ENCODE measurements around the gene NFIB. TPM values are rescaled to one million over a fixed set of nuclear protein-coding genes. Genes with fewer than 3 reads are reported as not detected.

NFIB gene
- total RNA-seq, 4 donors from 2014 or later: 24.0 to 40.9 (median 30.6) TPM

GRCh38 chr9:14164908-14165307 lies 149.0 kb downstream of the NFIB start:
- H3K4me1 ChIP-seq: peaks cover 43 to 59% of the 10 kb centered on the region in 2 donors
- intact Hi-C loops (cut with DNase I; ENCODE audit: low total_unique reads) (no loop called here), in situ Hi-C loops (cut with MboI; ENCODE audit: low sequenced_read_pairs in 4 of 4) (no loop called here)
- H3K27ac ChIP-seq: peak overlapping the region; percentile 10 to 51 (median 30)
- ATAC-seq (no peak), DNase-seq (no peak)
- no peak for TF ChIP-seq POLR2A (IDR thresholded peaks at IDR 0.05)
- TF ChIP-seq, protein P1, sequence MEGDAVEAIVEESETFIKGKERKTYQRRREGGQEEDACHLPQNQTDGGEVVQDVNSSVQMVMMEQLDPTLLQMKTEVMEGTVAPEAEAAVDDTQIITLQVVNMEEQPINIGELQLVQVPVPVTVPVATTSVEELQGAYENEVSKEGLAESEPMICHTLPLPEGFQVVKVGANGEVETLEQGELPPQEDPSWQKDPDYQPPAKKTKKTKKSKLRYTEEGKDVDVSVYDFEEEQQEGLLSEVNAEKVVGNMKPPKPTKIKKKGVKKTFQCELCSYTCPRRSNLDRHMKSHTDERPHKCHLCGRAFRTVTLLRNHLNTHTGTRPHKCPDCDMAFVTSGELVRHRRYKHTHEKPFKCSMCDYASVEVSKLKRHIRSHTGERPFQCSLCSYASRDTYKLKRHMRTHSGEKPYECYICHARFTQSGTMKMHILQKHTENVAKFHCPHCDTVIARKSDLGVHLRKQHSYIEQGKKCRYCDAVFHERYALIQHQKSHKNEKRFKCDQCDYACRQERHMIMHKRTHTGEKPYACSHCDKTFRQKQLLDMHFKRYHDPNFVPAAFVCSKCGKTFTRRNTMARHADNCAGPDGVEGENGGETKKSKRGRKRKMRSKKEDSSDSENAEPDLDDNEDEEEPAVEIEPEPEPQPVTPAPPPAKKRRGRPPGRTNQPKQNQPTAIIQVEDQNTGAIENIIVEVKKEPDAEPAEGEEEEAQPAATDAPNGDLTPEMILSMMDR (IDR thresholded peaks at IDR 0.05 in 4 of 5, conservative IDR thresholded peaks at IDR 0.05 in 1 of 5): no peak
- no peaks in the 10 kb centered on the region for H3K27me3 ChIP-seq
- H3K36me3 ChIP-seq: no peaks in the 10 kb centered on the region
- no peak overlapping the region for H3K4me3 ChIP-seq
- H3K9me3 ChIP-seq: no peaks in the 10 kb centered on the region

DNA sequence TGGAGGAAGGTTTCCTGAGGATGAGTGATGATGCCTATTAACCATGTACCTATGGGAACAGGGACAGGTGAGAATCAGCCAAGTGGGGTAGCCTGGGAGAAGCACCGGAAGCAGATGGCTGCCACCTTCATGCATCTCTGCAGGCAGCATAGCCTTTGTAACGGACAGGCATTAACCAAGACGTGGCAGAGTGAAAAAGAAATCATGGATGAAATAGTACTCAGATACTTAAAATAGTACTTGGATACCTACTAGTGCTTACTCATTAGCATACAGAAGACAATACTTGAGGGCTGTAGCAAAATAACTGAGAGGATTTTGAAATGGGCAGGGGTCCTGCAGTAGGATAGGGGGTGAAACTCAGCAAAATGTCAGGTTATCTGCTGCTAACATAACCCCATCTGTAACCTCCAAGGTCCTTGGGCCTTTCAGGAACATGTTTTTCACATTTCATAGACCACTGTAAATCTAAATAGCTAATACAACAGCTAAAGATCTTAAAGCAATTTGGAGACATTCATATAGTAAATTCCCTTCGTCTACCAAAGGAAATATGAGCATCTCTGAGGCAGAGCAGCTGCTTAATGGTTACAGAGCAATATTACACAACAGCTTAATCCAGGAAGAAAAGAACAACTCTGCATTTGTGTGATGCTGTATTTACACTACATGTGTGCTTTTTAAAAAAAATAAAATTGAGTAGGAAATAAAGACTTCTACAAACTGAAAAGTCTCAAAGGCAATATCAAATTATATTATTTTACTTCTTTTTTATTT lies 154.3 kb downstream of the NFIB start:
- no peak for TF ChIP-seq POLR2A (IDR thresholded peaks at IDR 0.05)
- TF ChIP-seq, protein P1 (IDR thresholded peaks at IDR 0.05 in 4 of 5, conservative IDR thresholded peaks at IDR 0.05 in 1 of 5): no peak
- intact Hi-C loops (cut with DNase I; ENCODE audit: low total_unique reads): no loop called here
- ATAC-seq (peak; percentile 40 to 67), DNase-seq (no peak)
- peaks cover 32 to 59% of the 10 kb centered on the region in 2 donors for H3K4me1 ChIP-seq
- in situ Hi-C loops (cut with MboI; ENCODE audit: low sequenced_read_pairs in 4 of 4): no loop called here
- no peaks in the 10 kb centered on the region for H3K9me3 ChIP-seq
- no peaks in the 10 kb centered on the region for H3K36me3 ChIP-seq
- no peak overlapping the region for H3K4me3 ChIP-seq
- no peaks in the 10 kb centered on the region for H3K27me3 ChIP-seq
- peak overlapping the region in 2 of 4 donors; percentile 28 to 47 for H3K27ac ChIP-seq

- H3K4me3 ChIP-seq: no peak overlapping the region
- H3K27ac ChIP-seq: peak overlapping the region in 1 of 4 donors; percentile 28
- TF ChIP-seq, protein P1 (IDR thresholded peaks at IDR 0.05 in 4 of 5, conservative IDR thresholded peaks at IDR 0.05 in 1 of 5): no peak
- no peak for TF ChIP-seq POLR2A (IDR thresholded peaks at IDR 0.05)
- no peaks in the 10 kb centered on the region for H3K36me3 ChIP-seq
- no peak for DNase-seq
- intact Hi-C loops (cut with DNase I; ENCODE audit: low total_unique reads): no loop called here
- no peaks in the 10 kb centered on the region for H3K9me3 ChIP-seq
- in situ Hi-C loops (cut with MboI; ENCODE audit: low sequenced_read_pairs in 4 of 4): no loop called here
- peaks cover 31 to 52% of the 10 kb centered on the region in 2 donors for H3K4me1 ChIP-seq
- ATAC-seq: no peak
- no peaks in the 10 kb centered on the region for H3K27me3 ChIP-seq
Measured at GRCh38 chr9:14158916-14159315, 155.0 kb downstream of the NFIB start.

DNA sequence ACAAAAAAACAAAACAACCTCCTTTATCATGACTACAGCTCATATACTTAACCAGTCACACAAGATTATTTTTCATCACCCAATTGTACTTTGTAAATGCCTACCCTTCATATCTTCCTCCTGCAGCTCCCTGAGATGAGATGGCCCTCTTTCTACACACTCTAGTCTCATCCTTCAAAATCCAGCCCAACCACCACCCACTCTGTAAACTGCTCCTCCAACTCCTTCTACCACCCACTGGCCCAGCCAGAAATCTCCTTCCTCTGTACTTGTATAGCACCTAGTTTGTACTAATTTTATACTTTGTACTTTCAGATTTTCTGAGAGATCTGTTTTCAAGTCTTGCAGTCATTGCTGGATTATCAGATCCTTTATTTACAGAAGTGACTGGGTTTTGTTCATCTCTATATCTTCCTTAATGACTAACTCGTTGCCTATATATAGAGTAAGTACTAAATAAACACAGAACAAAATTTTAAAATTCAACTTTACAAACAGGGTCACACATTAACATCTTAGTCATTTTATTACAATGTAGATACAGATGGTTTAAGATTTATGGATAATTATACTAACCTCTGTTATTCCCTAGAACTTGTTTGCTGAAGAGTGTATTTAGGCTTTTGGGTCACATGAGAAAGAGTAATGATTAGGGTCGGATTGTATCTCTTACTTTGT lies 155.7 kb downstream of the NFIB start:
- peak in 1 of 2 donors; percentile 5 for ATAC-seq
- in situ Hi-C loops (cut with MboI; ENCODE audit: low sequenced_read_pairs in 4 of 4): no loop called here
- intact Hi-C loops (cut with DNase I; ENCODE audit: low total_unique reads): no loop called here
- H3K4me1 ChIP-seq: peaks cover 34 to 57% of the 10 kb centered on the region in 2 donors
- DNase-seq: no peak
- H3K27ac ChIP-seq: no peak overlapping the region
- no peaks in the 10 kb centered on the region for H3K36me3 ChIP-seq
- no peak overlapping the region for H3K4me3 ChIP-seq
- H3K9me3 ChIP-seq: no peaks in the 10 kb centered on the region
- TF ChIP-seq, protein P1 (IDR thresholded peaks at IDR 0.05 in 4 of 5, conservative IDR thresholded peaks at IDR 0.05 in 1 of 5): no peak
- no peak for TF ChIP-seq POLR2A (IDR thresholded peaks at IDR 0.05)
- no peaks in the 10 kb centered on the region for H3K27me3 ChIP-seq
